Measurements from ENCODE around the gene SLC6A18.

DNA sequence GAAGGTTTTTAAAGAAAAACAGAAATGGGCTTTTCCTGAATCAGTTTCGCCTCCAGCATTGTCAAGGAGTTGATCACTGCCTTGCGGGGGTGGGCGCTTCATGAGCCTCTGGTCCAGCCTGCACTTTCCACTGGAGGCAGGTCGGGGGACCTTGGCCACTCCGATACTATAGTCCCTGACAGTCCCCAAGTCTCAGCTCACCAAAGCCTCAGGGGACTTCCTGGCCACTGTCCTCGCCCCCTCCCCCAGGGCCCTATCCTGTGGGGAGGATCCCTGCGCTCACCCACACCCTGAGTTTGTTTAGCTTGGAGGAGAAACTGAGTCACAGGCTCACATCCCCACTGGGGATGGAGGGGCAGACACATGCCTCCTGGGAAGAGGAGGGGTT is 22.4 kb upstream of the SLC6A18 start:
- no peak for TF ChIP-seq EZH2 (IDR thresholded peaks at IDR 0.05; ENCODE audit: borderline replicate concordance)
- TF ChIP-seq, protein P1, sequence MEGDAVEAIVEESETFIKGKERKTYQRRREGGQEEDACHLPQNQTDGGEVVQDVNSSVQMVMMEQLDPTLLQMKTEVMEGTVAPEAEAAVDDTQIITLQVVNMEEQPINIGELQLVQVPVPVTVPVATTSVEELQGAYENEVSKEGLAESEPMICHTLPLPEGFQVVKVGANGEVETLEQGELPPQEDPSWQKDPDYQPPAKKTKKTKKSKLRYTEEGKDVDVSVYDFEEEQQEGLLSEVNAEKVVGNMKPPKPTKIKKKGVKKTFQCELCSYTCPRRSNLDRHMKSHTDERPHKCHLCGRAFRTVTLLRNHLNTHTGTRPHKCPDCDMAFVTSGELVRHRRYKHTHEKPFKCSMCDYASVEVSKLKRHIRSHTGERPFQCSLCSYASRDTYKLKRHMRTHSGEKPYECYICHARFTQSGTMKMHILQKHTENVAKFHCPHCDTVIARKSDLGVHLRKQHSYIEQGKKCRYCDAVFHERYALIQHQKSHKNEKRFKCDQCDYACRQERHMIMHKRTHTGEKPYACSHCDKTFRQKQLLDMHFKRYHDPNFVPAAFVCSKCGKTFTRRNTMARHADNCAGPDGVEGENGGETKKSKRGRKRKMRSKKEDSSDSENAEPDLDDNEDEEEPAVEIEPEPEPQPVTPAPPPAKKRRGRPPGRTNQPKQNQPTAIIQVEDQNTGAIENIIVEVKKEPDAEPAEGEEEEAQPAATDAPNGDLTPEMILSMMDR (IDR thresholded peaks at IDR 0.05; ENCODE audit: poor library complexity), result no peak

Measured in hepatocyte (in vitro differentiated cells).